H7 (cell line): Measurements from ENCODE around the gene DMAP1. TPM values are rescaled to one million over a fixed set of nuclear protein-coding genes. Genes with fewer than 3 reads are reported as not detected.

Experiments used
- DNase-seq: peaks from one replicate; pipeline ENCODE4 v3.0.0; 2012
- H3K27me3 ChIP-seq: 2 replicates; pipeline ENCODE4 v1.6.0; 2011; ENCODE audit warnings: mild to moderate bottlenecking, low read length; ENCODE audit not compliant: control insufficient read depth, insufficient read depth
- H3K36me3 ChIP-seq: replicated peaks from 2 replicates; pipeline ENCODE4 v1.5.1; 2011; ENCODE audit warnings: low read length; ENCODE audit not compliant: control insufficient read depth, insufficient read depth
- H3K4me3 ChIP-seq: 2 replicates; pipeline ENCODE4 v1.5.1; 2011; ENCODE audit warnings: low read depth, mild to moderate bottlenecking, control low read depth, low read length, moderate library complexity; ENCODE audit not compliant: insufficient read depth
- total RNA-seq: library from RNA; depleted of rRNA; stranded (reverse); fragments of >200 nt; shearing (Covaris generic); gene quantifications from 2 replicates; pipeline ENCODE4 v1.2.3, GENCODE V29; 2014

Gene DMAP1
- total RNA-seq, 1 experiment from 2014 or later = 20.7 TPM

DNA sequence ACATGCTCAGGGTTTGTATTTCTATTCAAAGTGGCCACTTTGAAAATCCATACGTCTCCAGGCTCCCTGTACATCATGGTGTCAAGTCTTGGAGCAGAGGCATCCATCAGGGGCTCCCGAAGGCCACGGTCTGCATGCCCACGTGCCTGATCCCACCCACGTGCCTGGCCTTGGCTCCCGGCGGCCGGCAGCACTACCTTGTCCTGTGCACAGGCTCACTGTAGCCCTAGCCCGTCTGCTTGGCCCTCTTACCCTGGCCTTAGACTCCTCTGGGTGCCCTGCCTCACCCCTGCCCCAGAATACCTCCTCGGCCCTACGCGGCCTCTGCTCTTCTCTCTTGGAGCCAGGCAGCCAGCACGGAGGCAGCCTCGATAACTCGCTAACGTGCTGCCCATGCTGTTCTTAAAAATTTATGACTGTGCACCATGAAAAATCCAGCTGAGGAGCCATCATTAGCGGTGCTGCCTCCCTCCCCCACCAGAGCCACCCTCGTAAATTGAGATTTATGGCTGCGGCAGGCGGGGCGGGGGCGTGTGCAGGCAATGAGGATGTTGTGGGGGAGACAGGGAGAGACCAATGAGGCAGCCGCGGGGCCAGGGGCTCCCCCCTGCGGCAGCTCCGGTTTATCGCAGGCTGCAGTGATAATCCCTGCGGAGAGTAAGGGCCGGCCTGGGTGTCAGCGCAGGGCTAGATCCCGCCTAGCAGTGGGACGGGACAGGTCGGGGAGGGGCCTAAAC lies 24.6 kb downstream of the DMAP1 start:
- Histone ChIP-seq H3K4me3 (no peak overlapping the region), H3K27me3 (no peaks in the 10 kb centered on the region), H3K36me3 (peaks cover 3% of the 10 kb centered on the region)
- DNase-seq = peak; percentile 98

DNA sequence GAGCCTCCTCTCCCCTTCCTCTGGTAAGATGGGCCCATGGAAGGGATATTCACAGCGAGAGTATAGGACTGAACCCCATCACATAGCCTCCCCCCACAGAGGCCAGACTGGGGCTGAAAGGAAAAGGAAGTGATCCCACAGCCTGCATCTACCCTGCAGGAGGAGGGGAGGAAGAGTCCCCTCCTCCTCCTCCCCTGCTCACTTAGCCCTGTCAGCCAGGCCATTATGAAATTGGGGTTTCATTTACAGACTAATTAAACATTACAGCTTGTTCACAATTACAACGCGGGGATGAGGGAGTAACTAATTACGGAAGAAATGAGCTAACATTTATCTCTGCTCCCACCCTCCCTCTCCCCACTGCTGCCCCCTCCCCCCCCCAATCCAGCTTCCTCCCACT lies 25.4 kb downstream of the DMAP1 start:
- Histone ChIP-seq H3K4me3 (no peak overlapping the region), H3K27me3 (no peaks in the 10 kb centered on the region), H3K36me3 (peaks cover 3% of the 10 kb centered on the region)
- no peak for DNase-seq

DNA sequence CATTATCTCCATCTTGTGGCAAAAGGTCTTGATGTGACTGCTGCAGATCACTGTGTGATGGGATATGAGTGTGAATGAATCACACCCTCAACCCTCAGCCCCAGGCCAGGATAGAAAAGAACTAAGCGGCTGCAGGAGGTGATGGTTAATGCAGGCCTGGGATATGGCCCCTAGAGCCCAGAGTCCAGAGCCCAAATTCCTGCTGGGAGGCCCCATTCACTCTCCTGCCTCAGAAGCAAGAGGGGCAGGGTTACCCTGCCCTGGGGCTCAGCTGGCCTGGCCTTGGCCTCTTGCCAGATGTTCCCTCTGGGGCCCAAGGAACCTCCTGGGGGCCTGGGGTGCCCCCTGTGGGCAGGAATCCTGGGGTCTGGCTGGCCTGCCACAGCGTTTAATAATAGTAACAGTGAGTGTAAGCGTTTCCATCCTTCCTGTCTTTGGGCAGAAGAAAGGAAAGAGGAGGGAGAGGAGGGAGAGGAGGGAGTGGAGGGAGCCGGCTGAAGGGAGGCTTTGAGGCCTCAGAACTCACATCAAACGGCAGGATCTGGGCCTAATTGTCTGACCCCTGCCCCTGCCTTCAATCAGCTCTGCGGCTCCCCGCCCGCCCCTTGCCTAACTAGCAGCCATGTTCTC lies 26.2 kb downstream of the DMAP1 start:
- Histone ChIP-seq H3K27me3 (no peaks in the 10 kb centered on the region), H3K36me3 (peaks cover 3% of the 10 kb centered on the region), H3K4me3 (no peak overlapping the region)
- DNase-seq = peak; percentile 75

DNA sequence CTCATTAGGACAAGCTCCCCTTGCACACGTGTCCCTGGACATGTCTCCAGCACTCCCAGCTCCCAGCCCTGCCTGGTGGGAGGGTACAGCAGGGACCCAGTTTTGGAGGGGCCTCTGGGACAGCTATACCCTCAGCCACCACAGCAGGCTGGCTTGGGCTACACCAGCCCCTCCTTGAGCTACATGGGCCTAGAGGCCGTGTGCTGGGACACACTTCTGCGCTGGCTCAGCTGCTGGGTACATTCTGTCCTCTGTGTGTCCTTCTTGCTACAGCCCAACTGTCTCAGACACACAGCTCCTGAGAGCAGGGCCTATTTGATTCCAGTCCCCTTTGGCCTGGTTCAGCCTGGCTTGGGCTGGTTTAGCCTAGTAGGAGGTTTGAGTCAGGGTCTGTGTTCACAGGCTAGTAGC lies 26.7 kb downstream of the DMAP1 start:
- H3K36me3 ChIP-seq = peaks cover 3% of the 10 kb centered on the region
- no peak for DNase-seq

DNA sequence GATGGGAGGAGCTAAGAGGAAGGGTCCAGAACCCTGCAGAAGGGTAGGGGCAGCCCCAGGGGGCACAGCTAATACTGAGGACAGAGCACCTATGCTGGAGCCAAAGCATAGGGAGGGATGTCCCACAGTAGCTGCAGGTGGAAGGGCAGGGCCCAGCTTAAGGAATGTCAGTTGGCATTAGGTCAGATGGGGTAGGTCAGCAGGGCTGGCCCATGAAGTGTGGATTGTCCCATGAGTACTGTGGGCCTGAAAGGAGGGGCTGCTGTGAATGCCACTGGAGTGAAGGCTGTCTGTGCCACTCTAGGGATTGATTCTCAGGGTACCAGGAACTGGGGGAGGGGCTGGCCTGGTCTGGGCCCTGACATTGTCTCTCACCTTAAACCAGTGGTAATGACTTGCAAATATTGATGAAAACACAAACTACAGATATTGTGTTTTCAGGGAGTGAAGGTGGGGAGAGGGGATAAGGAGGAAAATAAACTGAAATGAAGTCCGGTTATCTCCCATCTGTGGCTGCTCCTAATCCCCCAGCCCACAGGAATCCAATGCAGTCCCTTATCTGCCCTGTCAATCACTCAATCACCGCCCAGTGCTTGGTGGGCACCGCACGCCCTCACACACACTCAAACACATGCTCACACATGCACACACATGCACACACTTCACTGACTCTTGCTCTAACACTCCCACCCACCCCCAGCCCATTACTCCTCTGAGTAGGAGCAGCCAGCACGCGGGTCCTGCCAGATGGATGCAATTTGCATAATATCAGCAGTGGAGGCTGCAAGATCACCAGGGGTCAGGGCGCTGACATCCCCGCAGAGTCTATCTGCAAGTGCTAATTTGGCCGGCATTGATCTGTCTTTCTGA lies 27.8 kb downstream of the DMAP1 start:
- H3K4me3 ChIP-seq = no peak overlapping the region
- DNase-seq = no peak
- no peaks in the 10 kb centered on the region for H3K27me3 ChIP-seq
- H3K36me3 ChIP-seq = peaks cover 3% of the 10 kb centered on the region

More for the DNA sequence above, 26.7 kb downstream of the DMAP1 start:
- H3K27me3 ChIP-seq = no peaks in the 10 kb centered on the region
- H3K4me3 ChIP-seq = no peak overlapping the region

DNA sequence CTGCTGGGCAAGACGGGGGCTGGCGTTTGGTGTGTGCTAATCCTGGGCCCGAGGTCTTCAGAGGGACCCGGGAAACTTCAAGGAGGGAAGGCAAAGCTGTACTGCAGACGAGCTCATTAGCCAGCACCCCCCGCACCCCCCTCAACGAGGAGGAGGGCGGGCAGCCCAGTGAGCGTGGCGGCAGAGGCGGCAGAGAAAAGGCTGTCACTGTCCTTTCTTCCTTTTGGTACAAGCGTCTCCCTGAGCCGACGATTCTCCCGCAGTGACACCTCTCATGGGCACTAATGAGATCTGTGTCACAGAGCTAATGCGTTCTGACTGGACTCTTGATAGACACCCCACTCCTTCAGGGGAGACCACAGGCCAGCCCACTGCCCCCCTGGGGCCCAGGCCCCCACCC lies 29.5 kb downstream of the DMAP1 start:
- Histone ChIP-seq H3K27me3 (no peaks in the 10 kb centered on the region), H3K36me3 (peaks cover 3% of the 10 kb centered on the region), H3K4me3 (no peak overlapping the region)
- DNase-seq = no peak

DNA sequence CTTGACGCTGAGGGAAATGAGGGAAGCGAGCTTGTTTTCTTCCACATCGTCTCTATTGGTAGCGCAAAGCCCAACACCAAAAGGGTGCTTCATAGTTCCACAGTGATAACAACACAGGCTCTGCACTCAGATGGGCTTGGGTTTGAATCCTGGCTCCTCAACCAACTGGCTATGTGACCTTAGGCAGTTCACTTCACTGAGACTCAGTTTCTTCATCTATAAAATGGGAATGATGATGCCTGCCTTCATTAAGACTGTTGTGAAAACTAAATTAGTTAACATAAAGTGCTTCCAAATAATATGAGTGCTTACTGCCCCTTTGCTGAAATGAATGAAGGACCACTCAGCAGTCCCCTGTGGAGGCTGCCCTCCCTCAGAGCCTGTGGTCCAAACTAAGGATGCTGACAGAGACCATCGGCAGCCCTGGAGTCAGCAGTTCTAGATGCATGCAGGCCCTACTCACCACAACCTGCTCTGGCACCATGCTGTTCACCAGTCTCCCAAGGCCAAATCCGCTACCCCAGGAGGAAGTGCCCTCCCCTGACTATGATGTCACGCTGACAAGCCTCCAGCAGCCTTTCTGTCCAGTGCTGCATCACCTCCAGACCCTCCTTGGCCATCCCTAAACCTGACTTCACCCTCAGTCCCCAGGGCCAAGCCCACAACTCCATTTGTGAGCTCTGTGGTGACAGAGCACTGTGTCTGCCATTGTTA lies 30.7 kb downstream of the DMAP1 start:
- Histone ChIP-seq H3K4me3 (no peak overlapping the region), H3K27me3 (no peaks in the 10 kb centered on the region), H3K36me3 (peaks cover 3% of the 10 kb centered on the region)
- DNase-seq = no peak

DNA sequence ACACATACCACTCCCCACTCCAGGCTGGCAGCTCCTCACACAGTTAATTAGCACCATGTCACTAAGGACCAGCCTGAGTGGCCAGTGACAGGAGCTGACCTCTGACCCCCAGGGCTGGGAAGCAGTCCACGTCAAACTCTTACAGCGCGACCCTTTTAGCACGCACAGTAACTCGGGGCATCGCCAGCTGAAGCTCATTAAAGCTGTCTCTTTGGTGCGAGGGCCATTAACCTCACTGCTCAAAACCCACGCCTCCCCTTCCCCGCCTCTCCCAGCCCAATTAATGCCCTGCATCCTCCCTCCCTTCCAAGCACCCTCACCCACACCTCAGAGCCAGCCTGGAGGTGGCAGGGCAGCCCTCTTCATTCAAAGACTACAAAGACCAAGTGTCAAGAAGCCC lies 31.7 kb downstream of the DMAP1 start:
- DNase-seq = no peak
- no peak overlapping the region for H3K4me3 ChIP-seq

DNA sequence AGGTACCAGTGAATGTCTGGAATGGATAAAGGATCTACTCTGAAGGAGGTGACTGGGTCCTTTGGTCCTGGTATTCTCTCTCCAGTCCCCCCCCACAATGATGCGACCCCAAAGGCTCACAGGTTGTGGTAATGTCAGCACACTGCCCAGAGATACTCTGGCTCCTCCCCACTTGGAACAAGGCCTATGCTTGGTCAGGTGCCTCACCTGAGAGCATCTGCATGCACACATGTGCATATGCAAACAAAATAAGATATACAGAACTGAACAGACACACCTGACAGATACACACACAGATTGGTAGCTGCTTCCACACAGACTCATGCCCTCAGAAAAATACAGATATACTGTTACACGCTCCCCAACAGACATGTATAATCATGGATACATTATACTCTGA lies 33.5 kb downstream of the DMAP1 start:
- Histone ChIP-seq H3K36me3 (no peaks in the 10 kb centered on the region; the same call in none of the 2 replicates), H3K4me3 (no peak overlapping the region), H3K27me3 (no peaks in the 10 kb centered on the region)
- DNase-seq = no peak

More for the DNA sequence above, 31.7 kb downstream of the DMAP1 start:
- peaks cover 3% of the 10 kb centered on the region for H3K36me3 ChIP-seq
- no peaks in the 10 kb centered on the region for H3K27me3 ChIP-seq

DNA sequence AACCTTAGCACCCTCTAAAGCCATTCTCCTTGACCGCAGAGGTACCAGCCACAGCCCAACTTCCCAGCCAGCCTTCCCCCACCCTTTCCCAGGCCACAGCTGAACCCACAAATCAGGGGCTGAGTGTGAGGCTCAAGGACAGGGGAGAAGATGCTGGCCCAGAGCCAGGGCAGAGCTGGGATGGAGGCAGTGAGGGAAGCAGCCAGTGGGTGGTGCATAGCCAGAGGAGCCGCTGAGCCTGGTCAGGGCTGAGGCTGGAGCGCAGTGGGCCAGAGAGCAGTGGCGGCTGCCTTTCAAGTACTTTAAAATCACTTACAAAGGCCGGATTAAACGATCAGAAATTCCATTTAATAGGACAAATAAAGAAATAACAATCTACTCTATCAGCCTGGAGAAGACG lies 36.3 kb downstream of the DMAP1 start:
- Histone ChIP-seq H3K36me3 (no peaks in the 10 kb centered on the region; the same call in 1 of the 2 replicates), H3K27me3 (no peaks in the 10 kb centered on the region)
- peak; percentile 79 for DNase-seq

DNA sequence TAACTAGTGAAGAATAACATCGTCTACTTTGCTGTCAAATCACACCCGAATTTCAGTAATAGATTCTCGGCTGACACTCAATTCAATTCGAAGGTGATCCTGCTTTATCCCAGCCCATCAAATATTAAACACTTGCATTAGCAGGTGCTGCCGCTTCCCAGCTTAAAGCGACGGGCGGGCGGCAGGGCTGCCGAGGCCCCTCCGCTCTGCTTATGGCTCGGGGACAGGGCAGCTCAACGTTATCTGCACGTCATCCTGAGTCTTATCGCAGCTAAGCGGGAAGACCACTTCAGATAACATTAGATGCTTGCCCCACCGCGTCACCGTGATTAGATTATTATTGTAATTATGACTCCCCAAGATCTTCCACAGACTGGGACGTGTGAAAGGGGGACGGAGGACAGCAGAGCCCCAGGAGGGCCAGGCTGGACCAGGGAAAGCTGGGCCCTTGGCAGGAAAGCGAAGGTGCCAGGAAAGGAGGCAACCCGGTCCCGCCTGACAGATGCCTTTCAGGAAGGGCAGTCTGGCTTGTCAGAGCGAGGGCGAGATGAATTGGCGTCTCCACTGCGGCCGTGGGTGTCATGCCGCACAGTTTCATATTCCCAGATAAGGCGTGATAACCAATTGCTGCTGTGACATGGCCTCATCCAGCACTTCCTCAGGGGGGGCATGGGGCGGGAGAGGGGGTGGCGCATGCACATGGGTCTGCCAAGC lies 37.0 kb downstream of the DMAP1 start:
- no peak overlapping the region for H3K4me3 ChIP-seq
- H3K27me3 ChIP-seq = no peaks in the 10 kb centered on the region
- H3K36me3 ChIP-seq = no peaks in the 10 kb centered on the region; the same call in 1 of the 2 replicates
- no peak for DNase-seq

More for the DNA sequence above, 36.3 kb downstream of the DMAP1 start:
- H3K4me3 ChIP-seq = no peak overlapping the region

DNA sequence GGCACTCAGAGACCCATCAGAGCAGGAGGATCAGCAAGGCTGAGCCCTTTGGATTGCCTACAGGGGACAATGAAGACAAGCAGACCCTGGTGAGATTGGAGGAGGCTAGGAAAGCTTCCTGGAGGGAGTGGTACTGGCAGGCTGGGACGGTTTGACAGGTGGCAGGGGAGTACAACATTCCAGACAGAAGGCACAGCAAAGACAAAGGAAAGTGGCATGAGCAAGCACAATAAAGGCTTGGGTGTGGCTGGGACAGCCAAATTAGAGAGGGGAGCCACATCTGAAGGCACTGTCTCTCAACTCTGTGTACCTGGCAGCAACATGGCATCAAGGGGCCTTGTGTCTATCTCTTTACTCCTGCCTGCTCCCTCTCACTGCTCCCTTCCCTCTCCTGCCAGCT lies 38.2 kb downstream of the DMAP1 start:
- DNase-seq = no peak
- no peak overlapping the region for H3K4me3 ChIP-seq
- no peaks in the 10 kb centered on the region; the same call in 1 of the 2 replicates for H3K36me3 ChIP-seq
- H3K27me3 ChIP-seq = no peaks in the 10 kb centered on the region

DNA sequence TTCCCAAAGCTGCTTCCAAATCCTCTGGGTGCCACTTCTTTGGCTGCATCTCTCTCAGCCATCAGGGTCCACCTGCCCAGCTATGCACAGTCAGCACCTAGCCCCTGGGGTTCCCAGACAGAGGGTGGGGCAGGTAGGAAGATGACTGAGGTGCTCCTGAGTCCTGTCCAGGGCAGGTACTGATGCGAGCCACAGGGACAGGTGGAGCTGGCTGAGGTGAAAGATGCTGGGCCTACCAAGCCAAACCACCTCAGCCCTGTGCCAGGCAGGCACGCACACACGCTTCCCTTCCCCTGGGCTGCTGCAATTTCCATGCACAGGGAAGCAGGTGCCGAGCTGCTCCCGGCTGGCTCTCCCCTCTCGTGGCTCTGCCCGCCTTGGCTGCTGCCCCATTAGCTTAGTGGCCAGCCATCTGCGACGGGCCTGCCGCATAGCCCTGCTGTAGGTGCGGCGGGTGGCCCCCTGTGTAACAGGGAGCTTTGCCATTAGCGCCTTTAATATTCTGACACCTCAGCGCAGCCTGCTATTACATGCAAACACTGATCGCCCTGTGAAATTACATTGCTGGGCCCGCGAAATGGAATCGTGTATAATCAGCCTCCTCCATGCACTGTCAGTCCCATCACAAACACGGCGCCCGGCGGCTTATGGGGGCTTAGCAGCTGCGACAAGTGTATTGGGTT lies 38.9 kb downstream of the DMAP1 start:
- Histone ChIP-seq H3K4me3 (no peak overlapping the region), H3K36me3 (no peaks in the 10 kb centered on the region), H3K27me3 (no peaks in the 10 kb centered on the region)
- DNase-seq = no peak
